Activated CD4-positive, alpha-beta T cell treated with anti-CD3 and anti-CD28 coated beads, Interleukin-2, amount 50 U/mL, for 16 hours (primary cell): Measurements from ENCODE around the gene EMC6.

Source experiments
- DNase-seq: peaks from one replicate; pipeline ENCODE4 v3.0.0-alpha.2; 2020

EMC6 gene

GRCh38 chr17:3656755-3657587, 11.6 kb upstream of the EMC6 start:
- DNase-seq: no peak

DNA sequence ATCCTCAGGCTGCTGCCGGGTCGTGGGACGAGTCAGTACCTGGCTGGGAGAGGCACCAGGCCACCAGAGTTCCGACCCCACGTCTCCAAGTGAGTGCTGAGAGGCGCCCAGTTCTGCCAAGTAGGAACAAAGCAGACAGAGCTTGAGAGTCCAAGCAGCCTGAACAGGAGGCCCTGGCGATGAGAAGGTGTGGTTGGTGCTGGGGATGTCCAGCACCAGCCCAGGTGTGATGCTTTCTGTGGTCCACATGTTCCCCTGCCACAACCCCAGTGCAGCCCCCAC, 11.1 kb upstream of the EMC6 start:
- DNase-seq: no peak

- DNase-seq: no peak
Measured at GRCh38 chr17:3657874-3658783, 10.5 kb upstream of the EMC6 start.

DNA sequence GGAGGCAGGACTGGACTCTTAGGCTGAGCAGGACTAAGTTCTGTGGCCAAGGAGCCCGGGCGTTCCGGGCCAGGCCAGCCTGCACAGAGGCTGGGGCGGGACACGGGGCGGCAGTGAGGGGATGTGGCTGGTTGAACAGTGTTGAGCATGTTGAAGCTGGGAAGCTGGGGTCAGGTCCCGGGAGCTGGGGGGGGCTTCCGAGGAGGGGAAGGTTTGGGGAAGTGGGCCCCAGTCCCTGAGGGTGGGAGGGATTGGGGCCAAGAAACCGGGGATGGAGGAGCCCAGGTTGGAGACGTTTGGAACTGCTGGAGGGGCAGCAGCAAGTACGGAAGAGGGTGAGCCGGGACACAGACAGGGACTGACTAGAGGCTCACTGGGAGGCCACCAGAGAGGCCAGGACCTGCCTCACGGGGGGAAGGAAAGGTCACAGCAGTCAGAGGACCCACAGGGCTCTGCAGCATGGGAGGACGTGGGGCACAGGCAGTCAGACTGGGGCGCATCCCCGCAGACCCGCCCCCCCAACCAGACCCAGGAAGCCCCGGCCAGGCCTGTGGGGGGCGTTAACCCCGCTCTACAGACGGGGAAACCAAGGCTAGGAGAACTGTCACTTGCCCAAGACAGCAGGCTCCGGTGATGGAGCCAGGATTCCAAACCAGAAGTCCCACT, 9.7 kb upstream of the EMC6 start:
- DNase-seq: no peak

DNA sequence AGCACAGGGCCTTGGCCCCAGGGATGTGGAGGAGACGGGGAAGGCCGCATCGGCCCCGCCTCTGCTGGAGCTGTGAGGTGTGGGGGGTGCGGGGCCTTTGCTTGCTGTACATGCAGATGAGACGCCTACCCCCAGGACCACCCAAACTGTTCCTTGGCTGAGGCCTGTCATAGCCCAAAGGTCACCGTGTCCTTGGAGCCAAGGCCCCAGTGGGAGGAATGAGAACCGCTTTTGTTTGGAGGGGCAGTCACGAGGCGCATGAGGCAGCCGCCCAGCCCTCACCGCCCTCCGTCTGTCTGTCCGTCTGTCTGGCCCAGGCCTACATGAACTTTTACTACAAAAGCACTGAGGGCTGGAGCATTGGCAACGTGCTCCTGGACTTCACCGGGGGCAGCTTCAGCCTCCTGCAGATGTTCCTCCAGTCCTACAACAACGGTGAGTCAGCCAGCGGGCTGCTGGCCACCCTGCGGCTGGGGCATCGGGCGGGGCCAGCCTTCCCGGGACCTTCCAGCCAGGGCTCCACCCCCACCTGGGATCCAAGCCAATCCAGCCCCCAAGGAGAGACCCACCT, 9.0 kb upstream of the EMC6 start:
- DNase-seq: no peak

- DNase-seq: no peak
Measured at GRCh38 chr17:3660311-3660891, 8.2 kb upstream of the EMC6 start.

DNA sequence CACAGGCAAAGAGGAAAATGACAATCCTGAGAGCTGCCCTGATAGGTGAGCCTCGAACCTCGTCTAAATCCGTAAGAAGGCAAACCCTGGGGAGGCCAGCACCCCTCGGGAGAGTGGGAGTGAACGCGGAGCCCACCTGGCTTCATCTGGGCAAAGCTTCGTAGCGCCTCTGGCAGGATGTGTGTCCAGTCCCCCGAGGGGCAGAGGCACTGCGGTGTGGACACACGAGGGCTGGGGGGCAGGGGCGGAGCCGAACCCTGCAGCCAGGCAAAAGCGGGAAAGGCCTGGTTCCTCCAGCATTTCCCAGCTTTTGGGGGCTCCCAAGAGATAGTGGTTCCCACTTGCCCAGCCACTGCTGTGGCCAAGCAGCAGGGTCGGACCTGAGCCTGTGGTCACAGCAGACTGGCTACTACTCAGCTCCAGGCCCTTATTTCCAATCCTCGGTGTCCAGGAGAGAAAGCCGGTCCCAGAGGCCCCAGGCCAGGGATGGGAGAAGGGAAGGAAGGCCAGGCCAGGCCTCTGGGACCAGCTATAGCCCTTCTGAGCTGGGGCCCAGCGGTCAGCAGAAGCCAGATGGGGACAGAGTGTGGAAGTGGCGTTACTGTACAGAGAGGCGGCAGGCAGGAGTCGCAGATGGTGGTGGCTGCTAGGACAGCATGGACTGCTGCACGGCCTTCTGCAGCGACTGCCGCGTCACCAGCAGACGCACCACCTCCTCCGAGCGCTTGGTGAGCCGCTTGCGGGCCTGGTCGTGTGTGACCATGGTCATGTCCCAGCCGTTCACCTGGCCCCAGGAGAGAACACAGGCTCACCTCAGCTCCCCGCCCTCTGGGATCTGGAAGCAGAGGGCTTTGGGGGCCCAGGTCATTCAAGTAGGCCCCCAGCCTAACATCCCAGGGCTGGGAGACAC, 5.3 kb upstream of the EMC6 start:
- no peak for DNase-seq

DNA sequence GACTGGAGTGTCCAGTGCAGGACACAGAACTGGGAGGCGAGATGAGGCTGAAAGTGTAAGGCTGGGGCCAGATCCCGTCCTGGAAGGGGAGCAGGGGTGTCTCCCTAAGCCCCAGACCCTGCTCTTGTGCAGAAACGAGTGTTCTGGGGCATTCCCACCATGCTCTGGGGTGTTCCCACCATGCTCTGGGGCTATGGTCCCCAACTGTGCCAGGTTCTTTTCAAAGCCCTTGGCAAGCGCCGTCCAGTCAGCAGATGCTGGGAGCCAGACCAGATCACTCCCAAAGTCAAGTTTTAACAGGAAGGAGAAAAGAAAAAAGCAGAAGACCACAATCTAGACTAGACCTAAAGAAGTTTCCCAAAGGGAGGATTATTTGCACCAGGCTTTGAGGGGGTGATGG, 2.8 kb upstream of the EMC6 start:
- DNase-seq: no peak

GRCh38 chr17:3666516-3666915, 2.1 kb upstream of the EMC6 start:
- no peak for DNase-seq

GRCh38 chr17:3667366-3668278, 990 bp upstream of the EMC6 start:
- DNase-seq: peak; percentile 16

DNA sequence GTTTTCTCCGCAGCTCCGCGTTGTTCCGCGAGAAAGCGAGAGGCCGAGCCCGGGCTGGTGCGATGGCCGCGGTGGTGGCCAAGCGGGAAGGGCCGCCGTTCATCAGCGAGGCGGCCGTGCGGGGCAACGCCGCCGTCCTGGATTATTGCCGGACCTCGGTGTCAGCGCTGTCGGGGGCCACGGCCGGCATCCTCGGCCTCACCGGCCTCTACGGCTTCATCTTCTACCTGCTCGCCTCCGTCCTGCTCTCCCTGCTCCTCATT, 404 bp downstream of the EMC6 start:
- DNase-seq: no peak

DNA sequence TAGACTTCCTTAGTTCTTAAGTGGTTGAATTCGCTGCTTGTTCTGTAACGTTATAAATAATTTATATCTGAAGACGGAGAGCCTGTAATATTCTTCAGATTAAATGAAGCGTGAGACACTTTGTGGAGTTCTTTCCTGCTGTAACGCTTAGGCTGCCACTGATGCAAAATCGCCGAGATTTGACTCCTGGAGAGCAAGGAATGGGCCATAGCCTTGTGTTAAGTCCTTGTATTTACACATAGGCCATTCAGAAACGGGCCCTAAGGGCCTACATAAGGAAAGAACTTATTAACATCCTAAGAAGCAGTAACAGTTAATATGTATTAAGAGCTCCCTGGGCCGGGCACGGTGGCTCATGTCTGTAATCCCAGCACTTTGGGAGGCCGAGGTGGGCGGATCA, 936 bp downstream of the EMC6 start:
- no peak for DNase-seq

GRCh38 chr17:3672571-3672970, 4.0 kb downstream of the EMC6 start:
- DNase-seq: no peak

DNA sequence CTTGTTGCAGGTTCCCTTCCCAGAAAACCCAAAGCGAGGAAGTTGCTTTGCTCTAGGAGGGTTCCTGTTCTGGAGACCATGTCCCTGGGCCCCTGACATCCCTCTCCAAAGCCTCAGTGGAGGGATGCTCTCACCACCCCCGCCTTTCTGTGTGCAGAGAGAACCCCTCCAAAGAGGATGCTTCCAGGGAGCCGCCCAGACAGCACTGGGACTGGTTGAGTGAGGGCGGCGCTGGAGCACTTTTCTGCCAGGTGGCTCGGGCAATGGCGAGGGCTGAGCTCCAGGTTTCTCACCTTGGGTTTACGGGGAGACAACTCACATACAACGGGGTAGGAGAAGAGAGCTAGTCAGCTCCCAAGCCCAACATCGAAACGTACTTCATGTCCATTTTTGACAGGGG, 7.3 kb downstream of the EMC6 start:
- no peak for DNase-seq

DNA sequence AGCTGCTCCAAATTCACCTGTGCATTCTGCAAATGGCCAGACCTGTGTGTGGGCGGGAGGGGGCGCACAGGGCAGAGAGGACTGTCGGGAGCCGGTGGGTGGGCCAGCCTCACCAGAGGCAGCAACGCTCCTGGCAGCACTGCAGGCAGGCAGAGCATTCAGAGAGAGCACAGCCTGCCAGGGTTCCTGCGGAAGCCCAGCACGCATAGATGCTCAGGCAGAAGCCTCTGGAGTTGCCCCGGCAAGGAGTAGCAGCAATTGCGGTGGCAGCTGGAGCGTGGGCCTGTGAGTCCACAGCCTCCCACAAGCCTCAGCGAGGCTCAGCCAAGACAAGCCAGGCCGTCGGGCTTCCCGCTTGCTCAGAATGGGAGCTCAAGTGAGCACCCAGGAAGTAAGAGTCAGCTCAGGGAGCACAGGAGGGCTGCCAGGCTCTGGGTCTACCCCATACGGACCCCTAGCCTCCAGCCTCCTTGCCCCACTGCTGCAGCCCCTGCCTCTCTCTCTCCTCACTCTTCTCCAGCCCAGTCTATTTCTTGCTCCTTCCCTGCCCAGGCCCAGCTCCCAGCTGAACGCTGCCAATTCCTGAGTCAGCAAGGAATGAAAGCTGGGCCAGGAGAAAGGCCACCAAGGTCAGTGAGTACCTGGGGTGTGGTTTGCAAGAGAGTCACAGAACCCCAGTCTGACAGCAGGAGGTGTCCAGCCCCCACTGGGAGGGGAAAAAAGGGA, 9.6 kb downstream of the EMC6 start:
- DNase-seq: no peak

DNA sequence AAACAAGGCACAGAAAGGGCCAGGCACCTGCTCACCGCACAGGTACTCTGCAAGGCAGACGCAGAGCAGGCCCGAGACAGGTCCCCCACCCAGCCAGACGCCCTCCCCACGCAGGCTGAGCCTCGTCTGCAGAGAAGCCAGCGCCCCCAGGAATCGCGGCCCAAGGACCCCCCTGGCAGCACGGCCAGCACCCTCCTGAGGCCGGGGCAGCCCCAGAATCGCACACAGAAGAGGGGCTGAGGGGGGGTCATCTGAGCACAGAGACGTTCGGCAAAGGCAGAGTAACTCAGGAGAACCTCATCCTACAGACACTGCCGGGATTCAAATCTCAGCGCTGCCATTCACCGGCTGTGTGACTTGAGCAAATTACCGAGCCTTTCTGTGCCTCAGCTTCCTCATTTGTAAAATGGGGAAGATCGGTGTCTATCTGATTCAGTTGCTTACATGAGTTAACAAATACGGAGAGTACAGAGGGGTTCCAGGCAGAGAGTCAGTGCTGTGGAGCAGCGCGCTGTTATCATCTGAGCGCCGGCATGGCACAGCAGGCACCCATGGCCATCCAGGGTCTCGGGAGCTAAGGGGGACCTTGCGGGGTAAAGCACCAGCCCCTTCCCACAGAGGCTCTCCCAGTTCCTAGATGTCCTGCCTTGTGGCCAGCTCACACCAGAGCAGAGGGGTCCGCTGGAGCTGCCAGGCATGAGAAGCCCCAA, 10.4 kb downstream of the EMC6 start:
- no peak for DNase-seq

- no peak for DNase-seq
Measured at GRCh38 chr17:3679531-3680126, 11.0 kb downstream of the EMC6 start.

DNA sequence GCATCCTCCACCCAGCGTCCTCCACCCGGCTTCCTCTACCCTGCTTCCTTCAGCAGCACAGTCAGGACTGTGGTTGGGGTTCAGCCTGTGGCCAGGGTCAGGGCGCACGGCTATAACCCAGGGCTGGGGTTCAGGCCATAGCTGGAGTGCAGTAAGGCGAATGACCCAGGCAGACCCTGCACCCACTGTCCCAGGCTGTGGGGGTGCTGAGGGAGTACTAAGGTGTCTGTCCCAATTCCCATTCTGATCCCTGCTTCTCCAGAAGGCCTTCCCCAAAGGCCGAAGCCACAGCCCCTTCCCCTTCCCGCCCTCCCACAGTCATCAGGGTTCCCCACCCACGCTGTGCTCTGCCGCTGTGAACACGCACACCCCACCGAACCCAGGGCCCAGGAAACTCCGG, 12.4 kb downstream of the EMC6 start:
- no peak for DNase-seq

DNA sequence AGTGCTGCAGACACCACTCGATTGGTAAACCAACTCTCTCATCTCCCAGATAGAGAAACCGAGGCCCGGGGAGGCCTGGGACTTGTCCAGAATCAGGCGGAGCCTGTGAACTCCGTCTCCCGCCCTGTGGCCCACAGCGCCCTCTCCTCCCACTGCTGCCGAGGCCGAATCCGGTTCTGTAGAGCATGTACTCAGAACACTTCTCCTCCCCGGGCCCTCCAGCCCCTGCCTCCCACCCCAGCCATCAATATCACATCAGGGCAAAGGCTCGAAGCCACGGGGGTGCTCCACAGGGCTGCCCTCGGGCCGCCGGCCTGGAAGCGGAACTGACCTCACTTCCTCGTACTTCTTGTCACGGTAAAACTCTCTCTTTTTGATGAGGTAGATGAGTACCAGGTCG, 13.0 kb downstream of the EMC6 start:
- DNase-seq: no peak
